ENCODE results near the gene PHKA2.
"Not testable (repeated sequence)": the region's sequence is repeated elsewhere in the genome, so short reads cannot be mapped to it uniquely, and the experiment has no call there.

DNA sequence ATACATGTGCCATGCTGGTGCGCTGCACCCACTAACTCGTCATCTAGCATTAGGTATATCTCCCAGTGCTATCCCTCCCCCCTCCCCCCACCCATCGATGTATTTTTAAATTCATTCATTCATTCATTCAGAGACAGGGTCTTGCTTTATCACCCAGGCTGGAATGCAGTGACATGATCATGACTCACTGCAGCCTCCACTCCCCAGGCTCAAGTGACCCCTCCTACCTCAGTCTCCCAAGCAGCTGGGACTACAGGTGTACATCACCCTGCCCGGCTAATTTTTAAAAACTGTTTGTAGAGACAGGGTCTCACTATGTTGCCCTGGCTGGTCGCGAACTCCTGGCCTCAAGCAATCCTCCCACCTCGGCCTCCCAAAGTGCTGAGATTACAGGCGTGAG is 32.7 kb upstream of the PHKA2 start:
- TF ChIP-seq FOXM1 (IDR thresholded peaks at IDR 0.05; ENCODE audit: low read depth, low read length); TAF1 (IDR thresholded peaks at IDR 0.05; ENCODE audit: borderline replicate concordance, low read depth, low read length); PAX5 (IDR thresholded peaks at IDR 0.05; ENCODE audit: borderline replicate concordance, low read depth, low read length); BHLHE40 (IDR thresholded peaks at IDR 0.05; ENCODE audit: borderline replicate concordance in 1 of 2, low read depth in 2 of 2, low read length in 1 of 2); FOXK2 (IDR thresholded peaks at IDR 0.05); JUNB (IDR thresholded peaks at IDR 0.05); SMAD1 (IDR thresholded peaks at IDR 0.05; ENCODE audit: low read depth, partially characterized antibody); IRF4 (IDR thresholded peaks at IDR 0.05; ENCODE audit: low read depth, low read length); CBX3 (IDR thresholded peaks at IDR 0.05; ENCODE audit: borderline replicate concordance, low read depth): not testable (repeated sequence)
- TF ChIP-seq, protein P1, sequence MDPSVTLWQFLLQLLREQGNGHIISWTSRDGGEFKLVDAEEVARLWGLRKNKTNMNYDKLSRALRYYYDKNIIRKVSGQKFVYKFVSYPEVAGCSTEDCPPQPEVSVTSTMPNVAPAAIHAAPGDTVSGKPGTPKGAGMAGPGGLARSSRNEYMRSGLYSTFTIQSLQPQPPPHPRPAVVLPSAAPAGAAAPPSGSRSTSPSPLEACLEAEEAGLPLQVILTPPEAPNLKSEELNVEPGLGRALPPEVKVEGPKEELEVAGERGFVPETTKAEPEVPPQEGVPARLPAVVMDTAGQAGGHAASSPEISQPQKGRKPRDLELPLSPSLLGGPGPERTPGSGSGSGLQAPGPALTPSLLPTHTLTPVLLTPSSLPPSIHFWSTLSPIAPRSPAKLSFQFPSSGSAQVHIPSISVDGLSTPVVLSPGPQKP (IDR thresholded peaks at IDR 0.05; ENCODE audit: low read depth, low read length), result not testable (repeated sequence)
- TF ChIP-seq, protein P2, sequence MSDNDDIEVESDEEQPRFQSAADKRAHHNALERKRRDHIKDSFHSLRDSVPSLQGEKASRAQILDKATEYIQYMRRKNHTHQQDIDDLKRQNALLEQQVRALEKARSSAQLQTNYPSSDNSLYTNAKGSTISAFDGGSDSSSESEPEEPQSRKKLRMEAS (IDR thresholded peaks at IDR 0.05; ENCODE audit: low read depth, low read length), result not testable (repeated sequence)
- TF ChIP-seq, protein P3, sequence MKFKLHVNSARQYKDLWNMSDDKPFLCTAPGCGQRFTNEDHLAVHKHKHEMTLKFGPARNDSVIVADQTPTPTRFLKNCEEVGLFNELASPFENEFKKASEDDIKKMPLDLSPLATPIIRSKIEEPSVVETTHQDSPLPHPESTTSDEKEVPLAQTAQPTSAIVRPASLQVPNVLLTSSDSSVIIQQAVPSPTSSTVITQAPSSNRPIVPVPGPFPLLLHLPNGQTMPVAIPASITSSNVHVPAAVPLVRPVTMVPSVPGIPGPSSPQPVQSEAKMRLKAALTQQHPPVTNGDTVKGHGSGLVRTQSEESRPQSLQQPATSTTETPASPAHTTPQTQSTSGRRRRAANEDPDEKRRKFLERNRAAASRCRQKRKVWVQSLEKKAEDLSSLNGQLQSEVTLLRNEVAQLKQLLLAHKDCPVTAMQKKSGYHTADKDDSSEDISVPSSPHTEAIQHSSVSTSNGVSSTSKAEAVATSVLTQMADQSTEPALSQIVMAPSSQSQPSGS (IDR thresholded peaks at IDR 0.05; ENCODE audit: low read length), result not testable (repeated sequence)

All from GM12878 (cell line).